ENCODE data around the gene LRRC74A.

DNA sequence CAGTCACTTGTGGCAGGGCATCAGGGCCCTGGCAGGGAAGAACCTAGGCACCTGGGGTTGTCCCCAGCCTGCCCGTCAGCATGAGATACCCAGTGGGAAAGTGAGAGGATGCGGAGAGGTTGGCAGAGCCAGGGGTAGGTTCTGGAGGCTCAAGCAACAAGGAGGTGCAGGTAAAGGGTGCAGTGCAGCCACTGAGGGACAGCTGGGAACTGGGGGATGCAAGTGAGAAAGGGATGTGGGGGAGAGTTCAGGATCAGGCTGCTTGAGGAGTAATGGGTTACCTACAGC lies 46.2 kb upstream of the LRRC74A start:
- TF ChIP-seq ZNF274 (IDR thresholded peaks at IDR 0.05; ENCODE audit: low read depth, low read length) (no peak), YY1 (IDR thresholded peaks at IDR 0.05; ENCODE audit: insufficient read depth, insufficient read length) (no peak)

Measured in NT2/D1 (cell line).